ENCODE measurements around the gene STX18. TPM values are rescaled to one million over a fixed set of nuclear protein-coding genes. Genes with fewer than 3 reads are reported as not detected.
A peak's percentile ranks its signal among the peaks of the same experiment; 100 is the strongest.

Gene STX18
- total RNA-seq, 1 donor from 2014 or later = 21.1 TPM

- H3K4me3 Mint-ChIP-seq (ENCODE audit: unreplicated experiment) = no peak overlapping the region
These were observed 54.9 kb downstream of the STX18 start for GRCh38 chr4:4486969-4487368.

GRCh38 chr4:4485806-4486205 is 56.0 kb downstream of the STX18 start:
- Mint-ChIP-seq H3K4me1 (ENCODE audit: low read depth) (peaks cover 14% of the 10 kb centered on the region), H3K36me3 (ENCODE audit: low read depth) (no peaks in the 10 kb centered on the region), H3K4me3 (ENCODE audit: unreplicated experiment) (no peak overlapping the region), H3K27me3 (ENCODE audit: low read depth) (no peaks in the 10 kb centered on the region), H3K27ac (ENCODE audit: unreplicated experiment) (no peak overlapping the region), H3K9me3 (ENCODE audit: low read depth) (no peaks in the 10 kb centered on the region)
- no peak for DNase-seq (ENCODE audit: low spot score)
- no peak for TF ChIP-seq CTCF (IDR thresholded peaks at IDR 0.05)

More at GRCh38 chr4:4486969-4487368, 54.9 kb downstream of the STX18 start:
- Mint-ChIP-seq H3K27me3 (ENCODE audit: low read depth) (no peaks in the 10 kb centered on the region), H3K27ac (ENCODE audit: unreplicated experiment) (no peak overlapping the region), H3K36me3 (ENCODE audit: low read depth) (no peaks in the 10 kb centered on the region), H3K4me1 (ENCODE audit: low read depth) (peaks cover 3% of the 10 kb centered on the region), H3K9me3 (ENCODE audit: low read depth) (no peaks in the 10 kb centered on the region)
- no peak for DNase-seq (ENCODE audit: low spot score)
- no peak for TF ChIP-seq CTCF (IDR thresholded peaks at IDR 0.05)

- no peak for DNase-seq (ENCODE audit: low spot score)
- Mint-ChIP-seq H3K36me3 (ENCODE audit: low read depth) (no peaks in the 10 kb centered on the region), H3K4me3 (ENCODE audit: unreplicated experiment) (no peak overlapping the region), H3K27me3 (ENCODE audit: low read depth) (no peaks in the 10 kb centered on the region), H3K9me3 (ENCODE audit: low read depth) (no peaks in the 10 kb centered on the region), H3K4me1 (ENCODE audit: low read depth) (peaks cover 33% of the 10 kb centered on the region), H3K27ac (ENCODE audit: unreplicated experiment) (no peak overlapping the region)
- TF ChIP-seq CTCF (IDR thresholded peaks at IDR 0.05) = no peak
These were observed 60.4 kb downstream of the STX18 start for GRCh38 chr4:4481399-4481994.

GRCh38 chr4:4480685-4481398 is 61.0 kb downstream of the STX18 start:
- Mint-ChIP-seq H3K4me1 (ENCODE audit: low read depth) (peaks cover 33% of the 10 kb centered on the region), H3K27ac (ENCODE audit: unreplicated experiment) (no peak overlapping the region), H3K4me3 (ENCODE audit: unreplicated experiment) (no peak overlapping the region), H3K27me3 (ENCODE audit: low read depth) (no peaks in the 10 kb centered on the region), H3K36me3 (ENCODE audit: low read depth) (no peaks in the 10 kb centered on the region), H3K9me3 (ENCODE audit: low read depth) (no peaks in the 10 kb centered on the region)
- peak; percentile 82 for TF ChIP-seq CTCF (IDR thresholded peaks at IDR 0.05)
- no peak for DNase-seq (ENCODE audit: low spot score)

GRCh38 chr4:4480205-4480604 is 61.6 kb downstream of the STX18 start:
- TF ChIP-seq CTCF (IDR thresholded peaks at IDR 0.05) = no peak
- Mint-ChIP-seq H3K4me1 (ENCODE audit: low read depth) (peaks cover 33% of the 10 kb centered on the region), H3K27ac (ENCODE audit: unreplicated experiment) (no peak overlapping the region), H3K27me3 (ENCODE audit: low read depth) (no peaks in the 10 kb centered on the region), H3K4me3 (ENCODE audit: unreplicated experiment) (no peak overlapping the region), H3K36me3 (ENCODE audit: low read depth) (no peaks in the 10 kb centered on the region), H3K9me3 (ENCODE audit: low read depth) (no peaks in the 10 kb centered on the region)
- DNase-seq (ENCODE audit: low spot score) = no peak
